Neural cell (in vitro differentiated cells): ENCODE measurements around the gene DNAJC5G.

Source experiments
- EZH2 ChIP-seq: fragments of 200-600, 300-800 bp; shearing (Covaris generic), sonication (generic); IDR thresholded peaks from 2 replicates; pipeline ENCODE4 v1.6.1; 2014; ENCODE audit warnings: antibody characterized with exemption, low read length, borderline replicate concordance, mild to moderate bottlenecking; ENCODE audit not compliant: insufficient read depth, poor library complexity, severe bottlenecking
- MXI1 ChIP-seq: fragments of 450-650 bp; conservative IDR thresholded peaks from 2 replicates; pipeline ENCODE4 v1.6.1; 2014; ENCODE audit warnings: antibody characterized with exemption, mild to moderate bottlenecking; ENCODE audit not compliant: poor library complexity, severe bottlenecking
- POLR2AphosphoS5 ChIP-seq: IDR thresholded peaks from 2 replicates; pipeline ENCODE4 v1.6.1; 2012
- RAD21 ChIP-seq: fragments of 450-650 bp; conservative IDR thresholded peaks from 2 replicates; pipeline ENCODE4 v1.6.1; 2014; ENCODE audit warnings: antibody characterized with exemption, mild to moderate bottlenecking, moderate library complexity
- TF ChIP-seq, protein P1 (sequence below): fragments of 450-650 bp; IDR thresholded peaks from 2 replicates; pipeline ENCODE4 v1.5.1; 2014; ENCODE audit warnings: antibody characterized with exemption, mild to moderate bottlenecking, moderate library complexity; ENCODE audit not compliant: poor library complexity, severe bottlenecking

GRCh38 chr2:27227501-27227900, 47.7 kb upstream of the DNAJC5G start:
- TF ChIP-seq, protein P1, sequence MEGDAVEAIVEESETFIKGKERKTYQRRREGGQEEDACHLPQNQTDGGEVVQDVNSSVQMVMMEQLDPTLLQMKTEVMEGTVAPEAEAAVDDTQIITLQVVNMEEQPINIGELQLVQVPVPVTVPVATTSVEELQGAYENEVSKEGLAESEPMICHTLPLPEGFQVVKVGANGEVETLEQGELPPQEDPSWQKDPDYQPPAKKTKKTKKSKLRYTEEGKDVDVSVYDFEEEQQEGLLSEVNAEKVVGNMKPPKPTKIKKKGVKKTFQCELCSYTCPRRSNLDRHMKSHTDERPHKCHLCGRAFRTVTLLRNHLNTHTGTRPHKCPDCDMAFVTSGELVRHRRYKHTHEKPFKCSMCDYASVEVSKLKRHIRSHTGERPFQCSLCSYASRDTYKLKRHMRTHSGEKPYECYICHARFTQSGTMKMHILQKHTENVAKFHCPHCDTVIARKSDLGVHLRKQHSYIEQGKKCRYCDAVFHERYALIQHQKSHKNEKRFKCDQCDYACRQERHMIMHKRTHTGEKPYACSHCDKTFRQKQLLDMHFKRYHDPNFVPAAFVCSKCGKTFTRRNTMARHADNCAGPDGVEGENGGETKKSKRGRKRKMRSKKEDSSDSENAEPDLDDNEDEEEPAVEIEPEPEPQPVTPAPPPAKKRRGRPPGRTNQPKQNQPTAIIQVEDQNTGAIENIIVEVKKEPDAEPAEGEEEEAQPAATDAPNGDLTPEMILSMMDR: no peak
- no peak for TF ChIP-seq MXI1
- no peak for TF ChIP-seq POLR2AphosphoS5
- no peak for TF ChIP-seq EZH2
- no peak for TF ChIP-seq RAD21
